ENCODE results near the gene GMEB1. TPM values are rescaled to one million over a fixed set of nuclear protein-coding genes. Genes with fewer than 3 reads are reported as not detected.

GMEB1 gene
- total RNA-seq, 4 donors from 2014 or later: 2.4 to 37.4 (median 15.2) TPM

- H3K4me3 ChIP-seq: peak within 1 kb of the TSS; percentile 65 to 68
- H3K9me3 ChIP-seq: no peaks in the 10 kb centered on the region
- intact Hi-C loops (cut with DNase I; ENCODE audit: low total_unique reads): loop anchor here (10.0 kb wide), 1 partner anchor 72 kb away; the partner anchor contains the start of gene GMEB1
- DNase-seq: peak; percentile 96 to 97
- H3K4me1 ChIP-seq: peaks cover 9 to 13% of the 10 kb centered on the region in 2 donors
- no peaks in the 10 kb centered on the region for H3K27me3 ChIP-seq
- no peaks in the 10 kb centered on the region for H3K36me3 ChIP-seq
- peak within 1 kb of the TSS; percentile 88 to 93 for H3K27ac ChIP-seq
- TF ChIP-seq POLR2A (IDR thresholded peaks at IDR 0.05) (peak; percentile 64 to 88), CTCF (IDR thresholded peaks at IDR 0.05) (peak; percentile 94 to 96 (median 96))
These were observed 68.1 kb downstream of the GMEB1 start, which contains the start of gene YTHDF2 for GRCh38 chr1:28736450-28737306. TSS of gene YTHDF2 (plus strand) at chr1:28736940. CDS start at chr1:28737121, 181 bp downstream.

GRCh38 chr1:28737307-28738132, 68.9 kb downstream of the GMEB1 start:
- no peaks in the 10 kb centered on the region for H3K27me3 ChIP-seq
- no peaks in the 10 kb centered on the region for H3K36me3 ChIP-seq
- peak in 1 of 2 donors; percentile 19 for DNase-seq
- H3K9me3 ChIP-seq: no peaks in the 10 kb centered on the region
- H3K4me3 ChIP-seq: peak overlapping the region; percentile 65 to 68
- peaks cover 9 to 13% of the 10 kb centered on the region in 2 donors for H3K4me1 ChIP-seq
- intact Hi-C loops (cut with DNase I; ENCODE audit: low total_unique reads): loop anchor here (10.0 kb wide), 1 partner anchor 73 kb away; the partner anchor contains the start of gene GMEB1
- H3K27ac ChIP-seq: peak overlapping the region; percentile 88 to 93
- TF ChIP-seq CTCF (IDR thresholded peaks at IDR 0.05) (no peak), POLR2A (IDR thresholded peaks at IDR 0.05) (no peak)

GRCh38 chr1:28740118-28740517, 71.5 kb downstream of the GMEB1 start:
- H3K4me1 ChIP-seq: peaks cover 13 to 16% of the 10 kb centered on the region in 2 donors

GRCh38 chr1:28744184-28744583, 75.6 kb downstream of the GMEB1 start:
- Histone ChIP-seq H3K4me1 (peaks cover 11 to 14% of the 10 kb centered on the region in 2 donors), H3K36me3 (no peaks in the 10 kb centered on the region), H3K27ac (no peak overlapping the region), H3K4me3 (no peak overlapping the region), H3K27me3 (no peaks in the 10 kb centered on the region), H3K9me3 (no peaks in the 10 kb centered on the region)
- no peak for DNase-seq
- intact Hi-C loops (cut with DNase I; ENCODE audit: low total_unique reads): no loop called here
- TF ChIP-seq POLR2A (IDR thresholded peaks at IDR 0.05): no peak
- no peak for TF ChIP-seq CTCF (IDR thresholded peaks at IDR 0.05)

More at GRCh38 chr1:28740118-28740517, 71.5 kb downstream of the GMEB1 start:
- Histone ChIP-seq H3K27me3 (no peaks in the 10 kb centered on the region), H3K9me3 (no peaks in the 10 kb centered on the region), H3K27ac (no peak overlapping the region), H3K36me3 (no peaks in the 10 kb centered on the region), H3K4me3 (no peak overlapping the region)
- no peak for DNase-seq
- no peak for TF ChIP-seq CTCF (IDR thresholded peaks at IDR 0.05)
- TF ChIP-seq POLR2A (IDR thresholded peaks at IDR 0.05): no peak
- intact Hi-C loops (cut with DNase I; ENCODE audit: low total_unique reads): no loop called here

Measured in uterus (tissue), 4 donors.